Liver (tissue), 9 donors: Measurements from ENCODE around the gene TLK2. TPM values are rescaled to one million over a fixed set of nuclear protein-coding genes. Genes with fewer than 3 reads are reported as not detected.

ENCODE experiments used
- DNase-seq: peaks from one replicate; pipeline ENCODE4 v3.0.0-alpha.2; 2017; ENCODE audit warnings: low spot score
- H3K27ac ChIP-seq, 2 donors: one replicate each; pipeline ENCODE4 v1.7.0; 2013; ENCODE audit warnings: inconsistent platforms in 2 of 2, low read length in 2 of 2, control low read depth in 1 of 2, low read depth in 1 of 2, mild to moderate bottlenecking in 1 of 2
- H3K27me3 ChIP-seq, 4 donors: one replicate each; pipeline versions ENCODE4 v1.6.1 to v1.7.0; 2013; ENCODE audit warnings: low read length in 3 of 4, inconsistent platforms in 1 of 4, mild to moderate bottlenecking in 1 of 4, moderate library complexity in 1 of 4; ENCODE audit not compliant: control insufficient read depth in 4 of 4, insufficient read depth in 4 of 4
- H3K36me3 ChIP-seq, 4 donors: one replicate each; pipeline versions ENCODE4 v1.6.1 to v1.7.0; 2013; ENCODE audit warnings: low read length in 3 of 4, mild to moderate bottlenecking in 3 of 4, low read depth in 1 of 4, moderate library complexity in 1 of 4; ENCODE audit not compliant: control insufficient read depth in 4 of 4, insufficient read depth in 3 of 4
- H3K4me1 ChIP-seq, 4 donors: one replicate each; pipeline versions ENCODE4 v1.6.1 to v1.7.0; 2013; ENCODE audit warnings: low read length in 3 of 4, mild to moderate bottlenecking in 3 of 4, moderate library complexity in 1 of 4; ENCODE audit not compliant: control insufficient read depth in 4 of 4, insufficient read depth in 4 of 4
- H3K4me3 ChIP-seq, 3 donors: one replicate each; pipeline versions ENCODE4 v1.6.1 to v1.7.0; 2013; ENCODE audit warnings: low read length in 3 of 3, control low read depth in 1 of 3, low read depth in 1 of 3, mild to moderate bottlenecking in 1 of 3
- H3K9ac ChIP-seq, 2 donors: one replicate each; pipeline ENCODE4 v1.7.0; 2013; ENCODE audit warnings: low read length in 2 of 2, mild to moderate bottlenecking in 2 of 2, moderate library complexity in 2 of 2, control low read depth in 1 of 2, low read depth in 1 of 2
- H3K9me3 ChIP-seq, 4 donors: one replicate each; pipeline versions ENCODE4 v1.6.1 to v1.7.0; 2013; ENCODE audit warnings: low read length in 3 of 4; ENCODE audit not compliant: control insufficient read depth in 4 of 4
- FOXA1 ChIP-seq: IDR thresholded peaks from 2 replicates; pipeline ENCODE4 v1.6.1; 2016; ENCODE audit warnings: antibody characterized with exemption
- FOXA2 ChIP-seq: IDR thresholded peaks from 2 replicates; pipeline ENCODE4 v1.6.1; 2016; ENCODE audit warnings: antibody characterized with exemption
- GABPA ChIP-seq, 2 donors: IDR thresholded peaks in 1 of 2; conservative IDR thresholded peaks in 1 of 2; 2 replicates each; pipeline ENCODE4 v1.6.1; 2016; ENCODE audit warnings: antibody characterized with exemption in 2 of 2, mild to moderate bottlenecking in 1 of 2, moderate library complexity in 1 of 2
- HNF4A ChIP-seq, 2 donors: conservative IDR thresholded peaks; 2 replicates each; pipeline ENCODE4 v1.6.1; 2016; ENCODE audit warnings: antibody characterized with exemption in 2 of 2, mild to moderate bottlenecking in 2 of 2
- HNF4G ChIP-seq: IDR thresholded peaks from 2 replicates; pipeline ENCODE4 v1.6.1; 2016; ENCODE audit warnings: antibody characterized with exemption
- NR2F2 ChIP-seq: IDR thresholded peaks from 2 replicates; pipeline ENCODE4 v1.6.1; 2016; ENCODE audit warnings: antibody characterized with exemption
- RAD21 ChIP-seq, 2 donors: IDR thresholded peaks; 2 replicates each; pipeline ENCODE4 v1.6.1; 2016; ENCODE audit warnings: antibody characterized with exemption in 2 of 2, mild to moderate bottlenecking in 2 of 2
- RXRA ChIP-seq, 2 donors: IDR thresholded peaks; 2 replicates each; pipeline ENCODE4 v1.6.1; 2017 to 2018; ENCODE audit warnings: antibody characterized with exemption in 2 of 2, mild to moderate bottlenecking in 1 of 2
- SP1 ChIP-seq: IDR thresholded peaks from 2 replicates; pipeline ENCODE4 v1.6.1; 2018; ENCODE audit warnings: antibody characterized with exemption, mild to moderate bottlenecking
- TAF1 ChIP-seq: conservative IDR thresholded peaks from 2 replicates; pipeline ENCODE4 v1.6.1; 2016; ENCODE audit warnings: antibody characterized with exemption, mild to moderate bottlenecking
- WGBS: extraction: QIAGEN DNeasy Blood & Tissue Kit; methylation state at CpG from one replicate; pipeline ENCODE4 v1.1.7; 2013; 5-methylcytosine and 5-hydroxymethylcytosine counted together
- polyA plus RNA-seq, 2 donors: library from polyadenylated mRNA; stranded (reverse) in 1 of 2; unstranded in 1 of 2; fragments of 200-250 nt in 1 of 2; fragments of >200 nt in 1 of 2; fragmentation: Nextera tagmentation in 1 of 2; extraction: Ambion mirVana in 1 of 2; gene quantifications; one replicate each; pipeline versions ENCODE4 v1.2.1 to v1.2.3, GENCODE V29; 2013 to 2015
- total RNA-seq, 2 donors: library from RNA; depleted of rRNA; stranded (reverse); fragments of >200 nt; gene quantifications; one replicate each; pipeline ENCODE4 v1.2.3, GENCODE V29; 2014
- TF ChIP-seq, protein P1 (sequence below): IDR thresholded peaks from 2 replicates; pipeline ENCODE4 v1.6.1; 2016; ENCODE audit warnings: antibody characterized with exemption
- TF ChIP-seq, protein P2 (sequence below): fragments of 150-350 bp; IDR thresholded peaks from 2 replicates; pipeline ENCODE4 v1.5.1; 2017; ENCODE audit warnings: improper control_type of control experiment, low read depth, low read length; ENCODE audit not compliant: missing input control
- TF ChIP-seq, protein P3 (sequence below): IDR thresholded peaks from 2 replicates; pipeline ENCODE4 v1.6.1; 2016; ENCODE audit warnings: antibody characterized with exemption
- TF ChIP-seq, protein P4 (sequence below): IDR thresholded peaks from 2 replicates; pipeline ENCODE4 v1.6.1; 2016; ENCODE audit warnings: antibody characterized with exemption
- TF ChIP-seq, protein P5 (sequence below): IDR thresholded peaks from 2 replicates; pipeline ENCODE4 v1.6.1; 2016; ENCODE audit warnings: antibody characterized with exemption, mild to moderate bottlenecking
- donor health status: healthy.
- donor health status: healthy.
- donor health status: healthy.
- donor health status: healthy.
- donor health status: healthy.

The TLK2 gene
- total and polyA plus RNA-seq, 4 donors: 4.2 to 25.8 (median 14.8) TPM

DNA sequence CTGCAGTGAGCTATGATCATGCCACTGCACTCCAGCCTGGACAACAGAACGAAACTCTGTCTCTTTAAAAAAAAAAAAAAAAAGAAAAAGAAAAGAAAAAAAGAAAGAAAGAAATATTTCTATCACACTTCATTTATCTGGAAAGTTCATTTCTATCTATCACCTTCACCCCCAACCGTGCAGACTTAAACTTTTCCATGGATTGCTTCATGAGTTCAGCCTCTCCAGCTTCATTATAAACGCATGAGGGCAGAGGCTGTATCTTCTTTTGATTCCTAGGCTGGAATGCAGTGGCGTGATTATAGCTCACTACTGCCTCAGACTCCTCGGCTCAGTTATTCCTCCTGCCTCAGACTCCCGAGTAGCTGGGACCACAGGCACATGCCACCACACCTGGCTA, 177.0 kb downstream of the TLK2 start:
- no peak overlapping the region for H3K27ac ChIP-seq
- peaks cover 0 to 18% (median 11%) of the 10 kb centered on the region in 4 donors for H3K4me1 ChIP-seq
- DNase-seq: no peak
- no peaks in the 10 kb centered on the region for H3K27me3 ChIP-seq
- TF ChIP-seq, protein P1, sequence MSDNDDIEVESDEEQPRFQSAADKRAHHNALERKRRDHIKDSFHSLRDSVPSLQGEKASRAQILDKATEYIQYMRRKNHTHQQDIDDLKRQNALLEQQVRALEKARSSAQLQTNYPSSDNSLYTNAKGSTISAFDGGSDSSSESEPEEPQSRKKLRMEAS: no peak
- TF ChIP-seq, protein P2, sequence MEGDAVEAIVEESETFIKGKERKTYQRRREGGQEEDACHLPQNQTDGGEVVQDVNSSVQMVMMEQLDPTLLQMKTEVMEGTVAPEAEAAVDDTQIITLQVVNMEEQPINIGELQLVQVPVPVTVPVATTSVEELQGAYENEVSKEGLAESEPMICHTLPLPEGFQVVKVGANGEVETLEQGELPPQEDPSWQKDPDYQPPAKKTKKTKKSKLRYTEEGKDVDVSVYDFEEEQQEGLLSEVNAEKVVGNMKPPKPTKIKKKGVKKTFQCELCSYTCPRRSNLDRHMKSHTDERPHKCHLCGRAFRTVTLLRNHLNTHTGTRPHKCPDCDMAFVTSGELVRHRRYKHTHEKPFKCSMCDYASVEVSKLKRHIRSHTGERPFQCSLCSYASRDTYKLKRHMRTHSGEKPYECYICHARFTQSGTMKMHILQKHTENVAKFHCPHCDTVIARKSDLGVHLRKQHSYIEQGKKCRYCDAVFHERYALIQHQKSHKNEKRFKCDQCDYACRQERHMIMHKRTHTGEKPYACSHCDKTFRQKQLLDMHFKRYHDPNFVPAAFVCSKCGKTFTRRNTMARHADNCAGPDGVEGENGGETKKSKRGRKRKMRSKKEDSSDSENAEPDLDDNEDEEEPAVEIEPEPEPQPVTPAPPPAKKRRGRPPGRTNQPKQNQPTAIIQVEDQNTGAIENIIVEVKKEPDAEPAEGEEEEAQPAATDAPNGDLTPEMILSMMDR: no peak
- TF ChIP-seq, protein P3, sequence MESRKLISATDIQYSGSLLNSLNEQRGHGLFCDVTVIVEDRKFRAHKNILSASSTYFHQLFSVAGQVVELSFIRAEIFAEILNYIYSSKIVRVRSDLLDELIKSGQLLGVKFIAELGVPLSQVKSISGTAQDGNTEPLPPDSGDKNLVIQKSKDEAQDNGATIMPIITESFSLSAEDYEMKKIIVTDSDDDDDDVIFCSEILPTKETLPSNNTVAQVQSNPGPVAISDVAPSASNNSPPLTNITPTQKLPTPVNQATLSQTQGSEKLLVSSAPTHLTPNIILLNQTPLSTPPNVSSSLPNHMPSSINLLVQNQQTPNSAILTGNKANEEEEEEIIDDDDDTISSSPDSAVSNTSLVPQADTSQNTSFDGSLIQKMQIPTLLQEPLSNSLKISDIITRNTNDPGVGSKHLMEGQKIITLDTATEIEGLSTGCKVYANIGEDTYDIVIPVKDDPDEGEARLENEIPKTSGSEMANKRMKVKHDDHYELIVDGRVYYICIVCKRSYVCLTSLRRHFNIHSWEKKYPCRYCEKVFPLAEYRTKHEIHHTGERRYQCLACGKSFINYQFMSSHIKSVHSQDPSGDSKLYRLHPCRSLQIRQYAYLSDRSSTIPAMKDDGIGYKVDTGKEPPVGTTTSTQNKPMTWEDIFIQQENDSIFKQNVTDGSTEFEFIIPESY: no peak
- TF ChIP-seq HNF4A (conservative IDR thresholded peaks at IDR 0.05) (no peak), SP1 (no peak), RAD21 (IDR thresholded peaks at IDR 0.05) (no peak), FOXA2 (no peak), GABPA (IDR thresholded peaks at IDR 0.05 in 1 of 2, conservative IDR thresholded peaks at IDR 0.05 in 1 of 2) (no peak), HNF4G (no peak)
- TF ChIP-seq, protein P4, sequence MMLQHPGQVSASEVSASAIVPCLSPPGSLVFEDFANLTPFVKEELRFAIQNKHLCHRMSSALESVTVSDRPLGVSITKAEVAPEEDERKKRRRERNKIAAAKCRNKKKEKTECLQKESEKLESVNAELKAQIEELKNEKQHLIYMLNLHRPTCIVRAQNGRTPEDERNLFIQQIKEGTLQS: no peak
- no peak overlapping the region for H3K9ac ChIP-seq
- H3K36me3 ChIP-seq: no peaks in the 10 kb centered on the region
- 81% methylated on average over 6 of the region's 6 CpGs for WGBS
- peaks cover 0 to under 1% (median 0%) of the 10 kb centered on the region in 4 donors for H3K9me3 ChIP-seq
- H3K4me3 ChIP-seq: no peak overlapping the region

DNA sequence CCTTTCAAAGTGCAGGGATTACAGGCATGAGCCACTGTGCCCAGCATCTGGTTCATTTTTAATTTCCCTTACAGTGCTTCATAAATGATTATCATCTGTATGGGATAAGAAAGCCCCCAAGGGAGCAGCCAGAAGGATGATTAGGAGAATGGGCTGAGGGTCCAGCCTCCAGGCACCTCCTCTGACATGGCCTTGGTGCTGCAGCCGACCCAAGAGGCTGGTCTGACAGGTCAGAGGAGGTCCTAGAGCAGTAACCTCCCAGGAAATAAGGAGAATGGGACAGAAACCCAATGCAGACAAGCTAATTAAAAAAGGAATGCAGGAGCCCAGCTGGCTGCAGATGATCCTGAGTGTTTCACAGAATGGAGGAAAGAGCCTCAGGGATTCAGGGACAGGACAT, 177.8 kb downstream of the TLK2 start:
- Histone ChIP-seq H3K4me1 (peaks cover 0 to 18% (median 11%) of the 10 kb centered on the region in 4 donors), H3K36me3 (no peaks in the 10 kb centered on the region), H3K4me3 (no peak overlapping the region), H3K27ac (no peak overlapping the region), H3K27me3 (no peaks in the 10 kb centered on the region), H3K9me3 (peaks cover 0 to 6% (median 2%) of the 10 kb centered on the region in 4 donors), H3K9ac (no peak overlapping the region)
- no peak for TF ChIP-seq GABPA (IDR thresholded peaks at IDR 0.05 in 1 of 2, conservative IDR thresholded peaks at IDR 0.05 in 1 of 2)
- TF ChIP-seq, protein P4: no peak
- TF ChIP-seq FOXA2: no peak
- TF ChIP-seq FOXA1: no peak
- no peak for TF ChIP-seq TAF1
- TF ChIP-seq RXRA (IDR thresholded peaks at IDR 0.05): no peak
- WGBS: 56% methylated on average over 1 of the region's 1 CpG
- no peak for DNase-seq

DNA sequence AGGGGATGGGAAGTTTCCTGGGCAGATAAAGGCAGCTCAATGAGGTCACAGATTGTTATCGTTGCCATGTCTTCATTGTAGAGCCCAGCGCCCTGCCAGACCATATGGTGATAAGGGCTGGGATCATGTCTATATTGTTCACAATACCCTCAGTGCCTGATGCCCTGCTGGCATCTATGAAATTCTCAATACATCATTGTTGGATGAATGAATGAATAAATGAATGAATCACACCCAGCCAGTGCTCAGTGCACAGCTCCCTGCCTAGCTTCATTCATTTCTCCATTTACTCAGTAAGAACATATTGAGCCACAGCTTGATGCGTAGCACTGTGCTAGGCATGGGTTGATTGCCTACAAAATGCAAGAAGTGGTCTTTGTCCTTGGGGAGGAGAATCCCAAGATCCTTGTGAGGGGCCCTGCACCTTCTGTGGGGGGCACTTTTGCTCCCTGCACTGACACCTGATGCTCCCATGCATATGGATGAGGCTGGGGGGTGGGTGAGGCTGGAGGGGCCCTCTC, 178.6 kb downstream of the TLK2 start:
- no peaks in the 10 kb centered on the region for H3K27me3 ChIP-seq
- no peaks in the 10 kb centered on the region for H3K36me3 ChIP-seq
- H3K4me1 ChIP-seq: peaks cover 0 to 17% (median 9%) of the 10 kb centered on the region in 4 donors
- no peak overlapping the region for H3K9ac ChIP-seq
- H3K4me3 ChIP-seq: no peak overlapping the region
- peaks cover 0 to 6% (median 2%) of the 10 kb centered on the region in 4 donors for H3K9me3 ChIP-seq
- no peak overlapping the region for H3K27ac ChIP-seq
- 90% methylated on average over 3 of the region's 3 CpGs for WGBS
- DNase-seq: no peak
- no peak for TF ChIP-seq RAD21 (IDR thresholded peaks at IDR 0.05)
- TF ChIP-seq, protein P5, sequence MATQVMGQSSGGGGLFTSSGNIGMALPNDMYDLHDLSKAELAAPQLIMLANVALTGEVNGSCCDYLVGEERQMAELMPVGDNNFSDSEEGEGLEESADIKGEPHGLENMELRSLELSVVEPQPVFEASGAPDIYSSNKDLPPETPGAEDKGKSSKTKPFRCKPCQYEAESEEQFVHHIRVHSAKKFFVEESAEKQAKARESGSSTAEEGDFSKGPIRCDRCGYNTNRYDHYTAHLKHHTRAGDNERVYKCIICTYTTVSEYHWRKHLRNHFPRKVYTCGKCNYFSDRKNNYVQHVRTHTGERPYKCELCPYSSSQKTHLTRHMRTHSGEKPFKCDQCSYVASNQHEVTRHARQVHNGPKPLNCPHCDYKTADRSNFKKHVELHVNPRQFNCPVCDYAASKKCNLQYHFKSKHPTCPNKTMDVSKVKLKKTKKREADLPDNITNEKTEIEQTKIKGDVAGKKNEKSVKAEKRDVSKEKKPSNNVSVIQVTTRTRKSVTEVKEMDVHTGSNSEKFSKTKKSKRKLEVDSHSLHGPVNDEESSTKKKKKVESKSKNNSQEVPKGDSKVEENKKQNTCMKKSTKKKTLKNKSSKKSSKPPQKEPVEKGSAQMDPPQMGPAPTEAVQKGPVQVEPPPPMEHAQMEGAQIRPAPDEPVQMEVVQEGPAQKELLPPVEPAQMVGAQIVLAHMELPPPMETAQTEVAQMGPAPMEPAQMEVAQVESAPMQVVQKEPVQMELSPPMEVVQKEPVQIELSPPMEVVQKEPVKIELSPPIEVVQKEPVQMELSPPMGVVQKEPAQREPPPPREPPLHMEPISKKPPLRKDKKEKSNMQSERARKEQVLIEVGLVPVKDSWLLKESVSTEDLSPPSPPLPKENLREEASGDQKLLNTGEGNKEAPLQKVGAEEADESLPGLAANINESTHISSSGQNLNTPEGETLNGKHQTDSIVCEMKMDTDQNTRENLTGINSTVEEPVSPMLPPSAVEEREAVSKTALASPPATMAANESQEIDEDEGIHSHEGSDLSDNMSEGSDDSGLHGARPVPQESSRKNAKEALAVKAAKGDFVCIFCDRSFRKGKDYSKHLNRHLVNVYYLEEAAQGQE: no peak
- TF ChIP-seq GABPA (IDR thresholded peaks at IDR 0.05 in 1 of 2, conservative IDR thresholded peaks at IDR 0.05 in 1 of 2): no peak
- TF ChIP-seq RXRA (IDR thresholded peaks at IDR 0.05): no peak
- no peak for TF ChIP-seq FOXA2
- no peak for TF ChIP-seq NR2F2
- TF ChIP-seq, protein P2: no peak
- no peak for TF ChIP-seq SP1
- TF ChIP-seq, protein P1: no peak
